Measurements from ENCODE around the gene KCNK1.
A peak's percentile ranks its signal among the peaks of the same experiment; 100 is the strongest.
"Not testable (repeated sequence)": the region's sequence is repeated elsewhere in the genome, so short reads cannot be mapped to it uniquely, and the experiment has no call there.

KCNK1 gene

DNA sequence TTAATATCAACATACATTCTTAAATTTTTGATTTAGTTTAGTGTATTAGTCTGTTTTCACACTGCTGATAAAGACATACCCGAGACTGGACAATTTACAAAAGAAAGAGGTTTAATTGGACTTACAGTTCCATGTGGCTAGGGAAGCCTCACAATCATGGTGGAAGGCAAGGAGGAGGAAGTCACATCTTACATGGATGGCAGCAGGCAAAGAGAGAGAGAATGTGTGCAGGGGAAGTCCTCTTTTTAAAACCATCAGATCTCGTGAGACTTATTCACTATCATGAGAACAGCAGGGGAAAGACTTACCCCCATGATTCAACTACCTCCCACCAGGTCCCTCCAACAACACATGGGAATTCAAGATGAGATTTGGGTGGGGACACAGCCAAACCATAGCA is 56.5 kb downstream of the KCNK1 start:
- not testable (repeated sequence) for DNase-seq

- no peak for DNase-seq
Observed at GRCh38 chr1:233671286-233671685, 57.4 kb downstream of the KCNK1 start.

DNA sequence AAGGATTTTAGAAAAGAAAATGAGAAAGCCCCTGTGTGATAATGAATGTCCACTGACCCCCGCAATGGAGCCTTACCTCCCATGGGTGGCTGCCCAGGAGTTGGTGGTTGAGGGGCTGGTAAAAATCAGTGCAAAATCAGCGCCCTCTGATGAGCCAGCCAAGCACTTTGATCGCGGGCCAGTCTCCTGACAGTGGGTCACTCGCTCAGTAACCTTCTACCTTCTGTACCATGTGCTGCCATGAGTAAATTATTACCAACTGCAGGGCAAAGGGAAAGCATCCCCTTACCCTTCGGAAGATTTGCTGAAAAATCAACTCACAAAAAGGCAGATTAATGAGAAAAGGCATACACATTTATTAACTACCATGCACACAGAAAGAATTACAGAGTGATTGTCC is 58.8 kb downstream of the KCNK1 start:
- no peak for DNase-seq

DNA sequence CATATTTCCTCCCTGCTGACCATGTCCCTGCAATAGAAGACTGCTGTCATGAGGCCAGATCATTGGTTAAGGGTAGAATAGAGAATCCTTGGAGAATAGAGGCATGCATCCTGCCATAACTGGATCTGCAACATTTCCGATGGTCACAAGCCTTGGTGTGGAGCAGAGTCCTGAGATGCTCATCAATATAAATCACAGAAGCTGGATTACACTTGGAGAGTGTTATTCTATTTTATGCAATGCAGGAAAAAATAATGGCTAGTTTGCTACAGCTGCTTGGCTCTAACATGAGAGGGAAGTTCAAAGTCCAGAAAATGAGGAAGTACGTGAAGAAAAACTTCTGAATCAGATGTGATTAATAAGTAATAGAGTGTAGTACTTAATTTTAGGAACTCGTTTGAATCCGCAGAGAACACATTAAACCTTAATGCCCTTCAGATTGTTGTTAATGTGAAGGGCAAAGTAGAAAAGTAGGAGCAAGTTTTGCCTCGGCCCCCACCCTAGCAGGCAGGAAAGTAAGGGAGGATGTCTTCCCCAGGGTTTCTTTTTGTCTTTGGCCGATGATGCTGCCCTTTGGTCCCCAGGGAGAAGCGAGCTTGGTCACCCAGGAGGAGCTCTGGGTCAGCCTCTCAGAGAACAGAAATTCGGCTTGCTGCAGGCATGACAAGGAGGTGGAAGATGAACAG is 59.5 kb downstream of the KCNK1 start:
- DNase-seq = no peak

DNA sequence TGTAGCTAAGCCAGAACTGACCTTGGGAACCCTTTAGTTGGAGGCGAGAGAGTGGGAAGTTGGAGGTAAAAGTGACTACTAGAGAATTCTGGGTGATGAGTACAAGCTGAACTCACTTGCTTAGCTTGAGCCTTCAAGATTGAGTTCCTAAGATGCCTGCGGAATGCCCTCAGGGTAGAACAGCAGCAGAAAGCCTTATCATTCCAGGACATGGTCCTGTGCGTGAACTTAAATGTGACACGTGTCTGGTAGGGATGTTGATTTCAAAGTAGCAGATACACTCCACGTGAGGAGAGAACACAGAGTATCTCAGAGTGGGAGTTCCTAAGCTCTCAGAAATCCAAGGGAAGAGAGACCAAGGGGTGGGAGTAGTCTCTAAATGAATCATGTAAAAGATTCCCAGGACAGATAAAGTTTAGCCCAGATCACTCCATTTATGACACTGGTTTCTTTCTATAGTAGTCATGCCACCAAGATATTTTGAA is 60.1 kb downstream of the KCNK1 start:
- DNase-seq = peak; percentile 63

DNA sequence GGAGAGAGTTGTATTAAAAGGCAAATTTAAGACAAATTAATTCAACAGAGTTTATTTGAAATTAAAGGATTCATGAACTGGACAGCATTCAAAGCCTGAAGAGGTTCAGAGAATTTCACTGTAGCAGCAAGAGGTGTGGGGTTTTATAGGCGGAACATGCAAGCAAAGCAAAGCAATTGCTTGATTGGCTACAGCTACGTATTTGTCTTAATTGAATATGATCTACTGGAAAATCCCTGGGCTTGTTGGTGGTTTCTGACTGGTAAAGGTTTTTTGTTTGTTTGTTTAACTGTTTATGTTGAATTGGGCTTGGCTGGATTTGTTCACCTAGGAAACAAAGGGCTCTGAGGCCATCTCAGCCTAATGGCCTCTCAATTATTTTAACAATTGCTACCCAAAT is 61.5 kb downstream of the KCNK1 start:
- no peak for DNase-seq

- no peak for DNase-seq
Observed at GRCh38 chr1:233675893-233676292, 62.0 kb downstream of the KCNK1 start.

DNA sequence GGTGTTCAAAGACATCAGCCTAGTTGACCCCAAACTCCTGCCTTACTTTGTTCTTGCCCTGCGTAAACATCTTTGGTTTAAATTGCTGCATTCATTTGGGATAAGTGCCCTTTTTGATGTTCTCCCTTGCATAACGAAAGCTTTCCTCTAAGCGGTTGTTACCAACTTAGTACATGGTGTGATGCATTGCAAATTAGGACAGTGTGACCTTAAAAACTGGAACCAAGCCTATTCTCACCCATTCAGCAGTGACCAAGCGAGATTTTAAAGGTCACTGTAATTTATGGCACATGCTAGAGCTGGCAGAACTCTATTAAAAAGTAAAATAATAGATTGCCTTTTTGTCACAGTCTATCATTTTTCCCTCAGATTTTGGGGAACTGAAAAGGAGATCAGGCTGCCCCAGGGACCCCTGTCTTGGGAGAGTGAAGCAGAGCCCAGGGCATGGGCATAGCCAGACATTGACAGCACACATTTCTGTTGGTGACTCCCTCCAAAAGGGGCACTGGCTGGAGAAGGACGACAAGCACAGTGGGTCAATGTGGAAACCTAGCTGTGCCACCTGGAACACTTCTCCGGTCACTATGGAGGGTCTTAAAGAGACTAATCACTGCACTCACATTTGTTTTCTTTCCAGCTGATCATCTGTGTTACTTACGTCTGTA is 63.9 kb downstream of the KCNK1 start:
- DNase-seq = no peak

- no peak for DNase-seq
Observed at GRCh38 chr1:233679030-233679429, 65.1 kb downstream of the KCNK1 start.

DNA sequence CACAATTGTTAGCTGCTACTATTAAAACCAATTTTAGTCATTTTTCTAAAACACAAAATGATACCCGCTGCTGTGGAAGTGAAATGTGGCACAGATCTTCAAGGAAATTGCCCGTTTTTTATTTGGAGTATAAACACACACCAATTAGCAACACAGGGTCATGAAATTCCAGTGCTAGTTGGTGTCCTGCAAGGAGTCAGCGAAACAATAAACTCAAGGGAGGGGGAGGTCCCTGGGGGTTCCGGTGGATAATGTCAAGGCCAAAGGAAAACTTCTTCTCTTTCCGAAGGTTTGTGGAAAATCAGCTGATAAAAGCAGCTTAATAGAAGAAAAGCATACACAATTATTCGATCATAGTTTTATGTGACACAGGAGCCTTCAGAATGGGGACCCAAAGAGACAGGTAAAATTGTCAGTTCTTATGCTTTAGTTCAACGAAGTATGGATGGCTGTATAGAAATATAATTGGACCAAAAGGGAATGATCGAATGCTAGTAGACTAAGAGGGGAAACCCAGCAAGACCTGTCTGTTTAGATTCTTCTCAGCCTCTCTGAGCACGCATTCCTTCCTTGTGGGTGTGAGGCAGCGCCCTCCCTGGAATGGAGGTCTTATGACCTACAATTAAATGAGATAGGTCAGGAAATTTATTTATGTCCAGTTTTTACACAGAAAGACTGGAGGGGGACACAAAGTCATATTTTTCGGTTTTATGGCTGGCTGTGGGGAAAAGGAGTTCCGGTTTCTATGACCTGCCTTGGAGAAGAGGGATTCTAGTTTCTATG is 65.9 kb downstream of the KCNK1 start:
- DNase-seq = no peak

DNA sequence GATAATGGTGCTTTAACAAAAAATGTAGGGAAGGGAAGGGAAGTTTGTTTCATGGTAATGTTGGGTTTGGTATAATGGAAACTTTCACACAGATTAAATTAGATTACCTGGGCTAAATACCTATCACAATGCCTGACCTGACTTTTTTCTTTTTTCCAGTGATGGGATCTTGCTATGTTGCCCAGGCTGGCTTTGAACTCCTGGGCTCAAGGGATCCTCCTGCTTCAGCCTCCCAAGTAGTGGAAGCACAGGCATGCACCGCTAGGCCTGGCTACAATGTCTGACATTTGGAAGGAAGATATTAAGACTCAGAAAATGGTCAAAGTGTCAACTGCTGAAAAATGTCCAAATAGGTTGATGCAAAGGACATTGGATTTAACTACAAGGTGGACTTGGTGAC is 67.4 kb downstream of the KCNK1 start:
- DNase-seq = no peak

DNA sequence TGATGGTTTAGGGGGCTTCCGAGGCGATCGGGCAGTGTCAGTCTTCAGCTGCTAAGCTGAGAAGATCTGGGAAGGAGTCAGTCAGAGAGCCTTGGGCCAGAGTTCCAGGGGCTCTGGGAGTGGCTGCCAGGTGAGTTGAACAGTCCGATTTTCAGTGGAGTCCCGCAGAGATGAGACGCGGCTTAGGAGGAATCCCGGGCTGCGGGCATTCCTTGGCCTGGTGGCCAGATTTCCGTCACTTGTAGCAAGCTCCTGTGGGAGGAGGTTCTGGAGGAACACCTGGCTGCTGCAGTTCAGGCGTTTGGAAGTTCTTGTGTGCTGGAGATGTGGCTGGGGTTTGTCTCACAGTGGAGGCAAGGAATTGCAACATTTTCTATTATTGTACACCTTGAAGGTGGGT is 72.7 kb downstream of the KCNK1 start:
- DNase-seq = not testable (repeated sequence)

DNA sequence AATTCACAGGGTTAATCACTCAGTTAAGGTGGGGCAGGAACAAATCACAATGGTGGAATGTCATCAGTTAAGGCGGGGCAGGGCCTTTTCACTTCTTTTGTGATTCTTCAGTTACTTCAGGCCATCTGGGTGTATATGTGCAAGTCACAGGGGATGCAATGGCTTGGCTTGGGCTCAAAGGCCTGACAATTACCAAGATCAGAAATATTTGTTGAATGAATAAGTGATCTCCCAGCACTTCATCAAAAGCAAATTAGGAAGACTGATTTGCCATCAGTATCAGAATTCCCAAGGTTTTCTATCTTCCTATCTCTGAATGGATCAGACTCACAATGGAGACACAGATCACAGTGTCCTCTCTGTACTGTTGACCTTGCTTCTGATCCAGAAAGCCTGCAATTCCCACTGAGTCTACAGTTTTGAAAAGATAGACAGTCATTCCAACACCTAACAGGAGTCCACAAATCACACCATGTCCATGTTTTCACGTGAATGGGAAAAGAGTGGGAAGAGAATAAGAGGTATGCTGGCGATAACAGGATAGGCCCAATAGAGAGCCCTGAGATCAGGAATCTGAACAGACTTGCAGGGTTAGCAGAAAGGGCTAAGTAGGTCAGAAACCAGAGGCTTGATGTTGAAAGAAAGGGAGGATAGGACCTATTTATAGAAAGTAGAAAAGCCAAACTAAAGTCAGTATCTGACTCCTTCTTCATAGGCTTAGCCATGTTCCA is 75.3 kb downstream of the KCNK1 start:
- DNase-seq = no peak

- no peak for DNase-seq
Observed at GRCh38 chr1:233689748-233690254, 75.9 kb downstream of the KCNK1 start.

DNA sequence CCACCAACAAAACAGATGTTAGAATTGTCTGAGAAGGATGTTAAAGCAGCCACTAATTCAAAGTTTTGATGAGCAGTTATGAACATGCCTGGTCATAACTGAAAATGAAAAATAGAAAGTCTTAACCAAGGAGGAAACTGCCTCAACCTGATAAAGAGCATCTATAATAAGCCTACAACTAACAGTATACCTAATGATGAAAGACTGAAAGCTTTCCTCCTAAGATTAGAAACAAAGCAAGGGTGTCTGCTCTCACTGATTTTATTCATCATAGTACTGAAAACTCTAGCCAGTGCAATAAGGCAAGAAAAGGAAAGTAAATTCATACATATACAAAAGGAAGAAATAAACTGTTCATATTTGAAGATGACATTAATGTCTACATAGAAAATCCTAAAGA is 82.0 kb downstream of the KCNK1 start:
- DNase-seq = no peak

- no peak for DNase-seq
Observed at GRCh38 chr1:233700338-233700737, 86.4 kb downstream of the KCNK1 start.

- DNase-seq = peak; percentile 34
Observed at GRCh38 chr1:233704170-233704897, 90.4 kb downstream of the KCNK1 start.

DNA sequence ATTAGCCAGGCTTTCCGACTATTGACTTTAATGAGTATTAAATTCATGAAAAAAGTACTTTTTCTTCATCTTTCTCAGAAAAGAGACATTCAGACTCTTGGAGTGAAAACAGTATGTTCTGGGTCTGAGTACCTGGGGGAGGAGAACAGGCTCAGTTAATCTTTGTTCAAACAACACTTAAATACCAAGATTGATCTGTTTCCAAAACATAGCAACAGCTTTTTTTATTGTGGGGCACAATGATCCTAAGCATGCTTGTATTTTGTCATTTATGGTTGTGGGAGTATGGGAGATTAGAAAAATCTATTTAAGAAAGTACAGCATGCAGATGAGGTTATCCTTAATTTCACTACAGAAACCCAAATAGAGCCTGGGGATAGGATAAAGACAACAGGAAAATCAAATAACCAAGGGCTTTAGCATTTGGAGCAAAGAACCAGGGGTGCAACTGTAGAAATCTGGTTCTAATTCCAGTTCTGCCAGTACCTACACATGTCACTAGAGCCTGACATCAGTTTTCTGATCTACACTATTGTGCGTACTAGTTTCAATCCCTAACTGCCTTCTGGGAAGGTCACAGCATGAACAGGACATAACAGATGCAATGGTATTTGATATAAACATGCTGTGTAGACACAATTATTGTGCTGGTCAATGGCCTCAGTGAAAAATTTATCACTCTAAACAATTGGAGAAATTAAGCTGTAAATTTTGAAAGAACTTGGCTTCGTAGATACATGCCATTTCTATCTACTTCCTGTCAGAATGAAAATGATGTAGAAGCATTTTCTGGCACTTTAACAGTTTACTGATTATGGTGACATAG is 91.2 kb downstream of the KCNK1 start:
- DNase-seq = no peak

DNA sequence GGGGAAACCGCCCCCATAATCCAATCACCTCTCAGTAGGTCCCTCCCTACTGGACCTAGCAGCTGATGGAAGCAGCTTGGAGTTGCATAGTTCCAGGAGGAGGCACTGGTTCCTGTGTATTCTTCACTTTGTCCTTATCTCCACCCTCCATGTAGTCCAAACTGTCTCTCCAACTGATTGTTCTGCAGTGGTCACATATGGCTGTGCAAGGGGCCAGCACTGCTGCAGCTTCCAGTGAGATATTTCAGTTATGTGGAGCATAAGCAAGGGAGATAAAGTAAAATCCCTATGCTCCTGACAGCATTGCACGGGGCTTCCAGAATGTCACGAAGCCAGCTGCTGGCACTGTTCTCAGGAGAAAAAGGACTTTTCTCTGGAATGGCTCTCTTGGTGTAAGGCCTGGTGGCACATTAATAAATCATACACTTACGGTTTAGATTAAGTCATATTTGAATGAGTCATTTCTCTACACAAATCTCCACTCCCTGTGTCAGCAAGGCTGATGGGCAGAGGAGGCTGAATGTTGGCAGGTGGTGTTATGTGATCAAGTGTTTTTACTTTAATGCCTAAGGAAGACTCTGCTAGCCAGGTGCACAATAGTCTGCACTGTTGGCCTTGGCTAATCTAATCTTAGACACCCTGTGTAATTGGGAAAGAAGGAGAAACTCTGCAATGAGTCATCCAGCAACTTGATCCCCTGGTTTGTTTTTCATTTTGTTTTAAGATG is 93.4 kb downstream of the KCNK1 start:
- DNase-seq = peak; percentile 74
